Esophagus muscularis mucosa (tissue), 3 donors: ENCODE results near the gene PRKAR2A.

Experiments
- CTCF ChIP-seq, 3 experiments: fragments of 200-600 bp in 2 of 3; fragments of 450-650 bp in 1 of 3; sonication (generic) in 2 of 3; IDR thresholded peaks; one replicate each; pipeline ENCODE4 v1.5.1; 2017 to 2019; ENCODE audit warnings: antibody characterized with exemption in 3 of 3, mild to moderate bottlenecking in 2 of 3, moderate library complexity in 1 of 3
- POLR2A ChIP-seq: fragments of 450-650 bp; IDR thresholded peaks from one replicate; pipeline ENCODE4 v1.6.1; 2017; ENCODE audit warnings: antibody characterized with exemption, moderate library complexity, mild to moderate bottlenecking, low read depth

GRCh38 chr3:48881652-48882114, 34.0 kb upstream of the PRKAR2A start:
- TF ChIP-seq CTCF (IDR thresholded peaks at IDR 0.05) (no peak), POLR2A (no peak)
